Endothelial cell of umbilical vein (primary cell): Measurements from ENCODE around the gene TMEM130. TPM values are rescaled to one million over a fixed set of nuclear protein-coding genes. Genes with fewer than 3 reads are reported as not detected.

Experiments
- BruUV-seq: library from RNA; stranded (reverse); fragments of 400-500 nt; replicated peaks from 2 replicates; lab custom pipeline; 2021; lab: Mats Ljungman, UMichigan
- CTCF ChIA-PET: fragments of 300-600, 350-600 bp; sonication (Branson Sonifier 250); formaldehyde crosslinking; loops from one replicate; lab custom pipeline; 2021; ENCODE audit warnings: antibody characterized with exemption, inconsistent platforms; lab: Charles Lee
- POLR2A ChIA-PET: fragments of 300-600, 350-600 bp; sonication (Branson Sonifier 250); formaldehyde crosslinking; loops from one replicate; lab custom pipeline; 2021; ENCODE audit warnings: antibody characterized with exemption, inconsistent platforms; lab: Charles Lee
- DNase-seq: peaks from one replicate; pipeline ENCODE4 v3.0.0-alpha.2; 2011; ENCODE audit warnings: low read depth, low spot score
- FAIRE-seq: peaks from 2 replicates; lab custom pipeline; 2011; peaks lifted over from hg19 to GRCh38; lab: Jason Lieb, UNC
- H2AFZ ChIP-seq: 2 replicates; pipeline ENCODE4 v1.6.0; 2012; ENCODE audit warnings: low read depth, low read length, control low read depth, inconsistent platforms
- H3K27ac ChIP-seq: 2 replicates; pipeline ENCODE4 v1.5.1; 2011; ENCODE audit warnings: low read depth, mild to moderate bottlenecking, control low read depth, low read length, moderate library complexity; ENCODE audit not compliant: insufficient read depth
- H3K27me3 ChIP-seq, 2 experiments: 2 replicates each; pipeline versions ENCODE4 v1.6.0 to v1.6.1; 2011; ENCODE audit warnings: low read length in 2 of 2, mixed read lengths in 1 of 2; ENCODE audit not compliant: control insufficient read depth in 2 of 2, insufficient read depth in 2 of 2
- H3K36me3 ChIP-seq, 2 experiments: 2 replicates in 1 of 2; 3 replicates in 1 of 2; pipeline ENCODE4 v1.5.1; 2011; ENCODE audit warnings: low read length in 2 of 2, mild to moderate bottlenecking in 1 of 2, moderate library complexity in 1 of 2; ENCODE audit not compliant: control insufficient read depth in 2 of 2, insufficient read depth in 2 of 2; ENCODE audit errors: extremely low read depth in 1 of 2
- H3K4me1 ChIP-seq: 3 replicates; pipeline ENCODE4 v1.5.1; 2011; ENCODE audit warnings: mild to moderate bottlenecking, low read length; ENCODE audit not compliant: control insufficient read depth, insufficient read depth; ENCODE audit errors: extremely low read depth
- H3K4me2 ChIP-seq: 2 replicates; pipeline ENCODE4 v1.6.1; 2011; ENCODE audit warnings: low read length, control low read depth, mixed read lengths; ENCODE audit not compliant: insufficient read depth
- H3K4me3 ChIP-seq, 3 experiments: fragments of 200-600 bp in 1 of 3; sonication (generic), shearing (Covaris generic) in 1 of 3; replicated peaks in 1 of 3; 2 replicates each; pipeline ENCODE4 v1.5.1; 2011 to 2016; ENCODE audit warnings: control low read depth in 3 of 3, low read length in 3 of 3, mild to moderate bottlenecking in 2 of 3, inconsistent platforms in 1 of 3, low read depth in 1 of 3, moderate library complexity in 1 of 3; ENCODE audit not compliant: insufficient read depth in 1 of 3
- H3K79me2 ChIP-seq: 2 replicates; pipeline ENCODE4 v1.6.0; 2012; ENCODE audit warnings: low read length, inconsistent platforms; ENCODE audit not compliant: control insufficient read depth, insufficient read depth
- H3K9ac ChIP-seq: replicated peaks from 2 replicates; pipeline ENCODE3; 2011; ENCODE audit warnings: low read length, control low read depth; ENCODE audit not compliant: insufficient read depth; ENCODE audit errors: extremely low read depth
- H3K9me1 ChIP-seq: replicated peaks from 3 replicates; pipeline ENCODE4 v1.6.0; 2011; ENCODE audit warnings: mild to moderate bottlenecking, low read length; ENCODE audit not compliant: control insufficient read depth, insufficient read depth; ENCODE audit errors: extremely low read depth
- H3K9me3 ChIP-seq: replicated peaks from 2 replicates; pipeline ENCODE4 v1.5.1; 2012; ENCODE audit warnings: low read length, inconsistent platforms; ENCODE audit not compliant: control insufficient read depth, insufficient read depth
- H4K20me1 ChIP-seq: replicated peaks from 2 replicates; pipeline ENCODE3; 2011; ENCODE audit warnings: mild to moderate bottlenecking, low read length; ENCODE audit not compliant: control insufficient read depth, insufficient read depth; ENCODE audit errors: extremely low read depth
- CTCF ChIP-seq, 2 donors: IDR thresholded peaks; 1 replicate in 1 of 2; 2 replicates in 1 of 2; pipeline ENCODE4 v1.5.1; 2011; ENCODE audit warnings: low read length in 2 of 2, mild to moderate bottlenecking in 2 of 2, moderate library complexity in 2 of 2, control low read depth in 1 of 2, inconsistent platforms in 1 of 2, low read depth in 1 of 2; ENCODE audit not compliant: insufficient read depth in 1 of 2; ENCODE audit errors: extremely low read depth in 1 of 2
- EZH2 ChIP-seq: IDR thresholded peaks from 2 replicates; pipeline ENCODE4 v1.6.1; 2012; ENCODE audit warnings: borderline replicate concordance, low read depth, mild to moderate bottlenecking, moderate library complexity, low read length, inconsistent platforms; ENCODE audit not compliant: severe bottlenecking
- FOS ChIP-seq: IDR thresholded peaks from 2 replicates; pipeline ENCODE4 v1.6.1; 2011; ENCODE audit warnings: mild to moderate bottlenecking, low read length, moderate library complexity, borderline replicate concordance; ENCODE audit not compliant: insufficient read depth
- GATA2 ChIP-seq: IDR thresholded peaks from 2 replicates; pipeline ENCODE4 v1.7.0; 2011; ENCODE audit warnings: low read depth, mild to moderate bottlenecking, moderate library complexity, mixed read lengths, low read length; ENCODE audit not compliant: insufficient read length, insufficient read depth
- JUN ChIP-seq: IDR thresholded peaks from 2 replicates; pipeline ENCODE4 v1.6.1; 2011; ENCODE audit warnings: borderline replicate concordance, low read depth; ENCODE audit not compliant: insufficient read length, insufficient read depth
- MAX ChIP-seq: IDR thresholded peaks from 2 replicates; pipeline ENCODE4 v1.6.1; 2011; ENCODE audit not compliant: insufficient read depth, insufficient read length
- MYC ChIP-seq: IDR thresholded peaks from one replicate; pipeline ENCODE4 v1.6.1; 2011; ENCODE audit warnings: mild to moderate bottlenecking, low read depth, low read length
- POLR2A ChIP-seq: IDR thresholded peaks from 2 replicates; pipeline ENCODE4 v1.6.1; 2012; ENCODE audit warnings: low read depth, mild to moderate bottlenecking, control low read depth, low read length
- POLR2AphosphoS5 ChIP-seq: IDR thresholded peaks from 2 replicates; pipeline ENCODE4 v1.6.1; 2012; ENCODE audit warnings: low read depth, mild to moderate bottlenecking, control low read depth, low read length, moderate library complexity; ENCODE audit not compliant: insufficient read depth
- dilution Hi-C: fragments of 300-500 bp; cut with MboI; formaldehyde crosslinking; loops from one replicate; pipeline ENCODE4 v1.15.0; 2019; ENCODE audit warnings: low sequenced_read_pairs; ENCODE audit not compliant: extremely low pct_ligation_motif_present
- intact Hi-C: fragments of 100-400 bp; cut with micrococcal nuclease; formaldehyde crosslinking; loops from one replicate; pipeline ENCODE4 v1.10.0; 2022
- polyA plus RNA-seq, 4 experiments: library from polyadenylated mRNA; depleted of rRNA in 3 of 4; stranded (reverse) in 3 of 4; unstranded in 1 of 4; fragments of >200 nt; gene quantifications; 2 replicates each; pipeline versions ENCODE4 v1.2.1 to v1.2.3, GENCODE V29; 2011 to 2012; ENCODE audit warnings: missing spikeins in 1 of 4
- total RNA-seq: library from RNA; stranded (reverse); gene quantifications from 2 replicates; pipeline ENCODE4 v1.2.3, GENCODE V29; 2021

TMEM130 gene
- total and polyA plus RNA-seq, 2 donors (not counting 3 experiments of a cell fraction or from before 2014, with no cell fraction given), result not detected

GRCh38 chr7:98805956-98806838 lies 63.6 kb downstream of the TMEM130 start:
- intact Hi-C loops, result no loop called here
- no peaks in the 10 kb centered on the region for H3K9me3 ChIP-seq
- ChIA-PET CTCF (no interaction called here), POLR2A (no interaction called here)
- no peaks in the 10 kb centered on the region for H3K36me3 ChIP-seq
- no peaks in the 10 kb centered on the region for H3K9me1 ChIP-seq
- H3K9ac ChIP-seq, result no peak overlapping the region
- H4K20me1 ChIP-seq, result no peaks in the 10 kb centered on the region
- DNase-seq (no peak), FAIRE-seq (no peak)
- H3K27ac ChIP-seq, result no peak overlapping the region
- H3K4me1 ChIP-seq, result no peaks in the 10 kb centered on the region
- H3K27me3 ChIP-seq, result no peaks in the 10 kb centered on the region
- BruUV-seq, result no TSS peak
- dilution Hi-C loops, result no loop called here
- H3K4me2 ChIP-seq, result no peak overlapping the region
- no peaks in the 10 kb centered on the region for H3K79me2 ChIP-seq
- no peak overlapping the region for H3K4me3 ChIP-seq
- H2AFZ ChIP-seq, result no peak overlapping the region
- TF ChIP-seq MYC, result no peak
- TF ChIP-seq CTCF (IDR thresholded peaks at IDR 0.05; ENCODE audit: extremely low read depth in 1 of 2, insufficient read depth in 1 of 2, low read depth in 1 of 2, low read length in 2 of 2), result no peak
- no peak for TF ChIP-seq JUN
- no peak for TF ChIP-seq POLR2A
- no peak for TF ChIP-seq GATA2
- TF ChIP-seq POLR2AphosphoS5, result no peak
- TF ChIP-seq FOS, result no peak
- TF ChIP-seq MAX, result no peak
- TF ChIP-seq EZH2, result no peak
